ENCODE data around the gene LEFTY1.

DNA sequence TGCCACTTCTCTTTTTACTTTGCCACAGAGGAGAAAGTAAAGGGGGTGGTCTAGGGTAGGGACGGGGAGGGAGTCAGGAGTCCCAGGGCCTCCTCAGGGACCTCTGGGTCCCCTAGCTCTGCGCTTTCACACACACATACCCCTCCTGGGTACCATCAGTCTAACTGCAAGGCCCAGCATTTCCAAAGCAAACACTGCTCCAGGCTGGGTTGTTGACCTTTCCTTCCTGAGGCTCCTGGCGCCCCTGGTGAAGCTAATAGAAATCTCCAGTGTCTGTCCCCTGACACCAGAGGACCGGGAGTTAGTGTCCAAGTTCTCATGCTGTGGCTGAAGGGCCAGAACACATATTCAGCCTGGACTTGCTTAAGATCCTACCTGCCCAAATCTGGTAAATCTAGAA, 10.7 kb downstream of the LEFTY1 start:
- TF ChIP-seq CTCF (IDR thresholded peaks at IDR 0.05), result no peak
- TF ChIP-seq POLR2A (IDR thresholded peaks at IDR 0.05), result no peak

Data from right lobe of liver (tissue), 4 donors.